Right hindlimb (tissue), 1 donor: ENCODE measurements around the gene IKBKG.
"Not testable (repeated sequence)": the region's sequence is repeated elsewhere in the genome, so short reads cannot be mapped to it uniquely, and the experiment has no call there.

Experiments
- DNase-seq: peaks from one replicate; pipeline ENCODE4 v3.0.0-alpha.2; 2018

Gene IKBKG

DNA sequence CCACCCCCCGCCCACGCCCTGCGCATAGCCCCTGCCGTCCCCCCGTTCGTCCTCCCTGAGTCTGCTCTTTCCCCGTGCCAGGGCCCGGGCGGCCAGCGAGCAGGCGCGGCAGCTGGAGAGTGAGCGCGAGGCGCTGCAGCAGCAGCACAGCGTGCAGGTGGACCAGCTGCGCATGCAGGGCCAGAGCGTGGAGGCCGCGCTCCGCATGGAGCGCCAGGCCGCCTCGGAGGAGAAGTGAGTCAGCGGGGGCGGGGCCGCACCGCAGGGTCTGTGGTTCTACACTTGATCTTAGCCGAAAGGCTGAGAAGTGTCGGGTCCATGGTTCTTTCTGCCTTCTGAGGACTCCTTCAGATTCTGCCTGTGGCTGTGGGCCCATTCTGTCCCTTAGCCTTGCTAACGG, 12.9 kb downstream of the IKBKG start:
- DNase-seq, result not testable (repeated sequence)

DNA sequence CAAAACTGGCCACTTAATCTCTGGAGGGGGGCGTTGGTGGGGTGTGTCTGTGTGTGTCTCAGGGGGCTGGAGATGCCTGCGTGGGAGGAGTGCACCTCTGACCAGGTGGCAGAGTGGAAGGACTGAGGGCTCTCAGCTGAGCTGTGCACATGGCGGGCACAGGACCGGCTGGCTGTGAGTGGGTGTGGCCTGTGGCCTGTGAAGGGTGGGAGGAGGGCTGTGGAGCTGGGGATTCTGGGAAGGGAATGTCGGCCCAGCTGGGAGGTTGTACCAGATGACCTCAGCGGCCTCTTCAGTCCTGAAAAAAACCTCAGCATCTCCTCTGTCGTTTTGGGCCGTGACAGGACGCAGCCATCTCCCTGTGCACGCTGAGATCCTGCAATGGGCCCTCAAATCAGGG, 14.9 kb downstream of the IKBKG start:
- DNase-seq, result not testable (repeated sequence)

DNA sequence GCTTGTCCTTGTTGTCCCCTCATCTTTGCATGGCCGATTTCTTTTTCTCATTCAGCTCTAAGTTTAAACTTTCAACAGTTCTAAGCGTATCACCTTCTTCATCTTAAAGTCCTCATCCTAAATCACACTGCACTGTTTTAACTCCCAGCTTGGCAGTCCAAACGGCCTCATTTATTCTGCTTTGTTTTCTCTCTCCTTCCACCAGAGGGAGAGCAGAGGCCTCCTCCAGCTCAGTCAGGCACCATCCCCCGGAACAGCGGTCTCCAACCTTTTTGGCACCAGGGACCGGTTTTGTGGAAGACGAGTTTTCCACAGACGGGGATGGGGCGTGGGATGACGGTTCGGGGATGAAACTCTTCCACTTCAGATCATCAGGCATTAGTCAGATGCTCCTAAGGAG, 22.9 kb downstream of the IKBKG start:
- not testable (repeated sequence) for DNase-seq

DNA sequence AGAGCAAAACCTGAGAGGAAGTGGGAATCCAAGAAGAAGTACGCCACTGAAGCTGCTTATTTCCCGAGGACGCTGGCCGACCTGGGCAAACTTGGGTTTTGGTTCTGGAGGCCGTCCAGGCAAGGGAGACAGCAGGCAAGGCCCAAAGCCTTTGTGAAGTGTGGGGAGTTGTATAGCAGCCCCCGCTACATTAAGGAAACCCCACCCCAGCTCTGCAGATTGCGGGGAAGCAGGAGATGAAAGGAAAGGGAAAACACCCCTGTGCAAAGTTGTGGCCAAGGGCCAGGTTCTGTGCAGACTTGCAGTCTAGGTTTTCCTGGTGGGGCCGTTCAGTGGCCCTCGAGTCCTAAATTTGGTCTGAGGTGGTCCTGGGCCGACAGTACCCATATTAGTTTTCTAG, 25.6 kb downstream of the IKBKG start:
- DNase-seq, result not testable (repeated sequence)

DNA sequence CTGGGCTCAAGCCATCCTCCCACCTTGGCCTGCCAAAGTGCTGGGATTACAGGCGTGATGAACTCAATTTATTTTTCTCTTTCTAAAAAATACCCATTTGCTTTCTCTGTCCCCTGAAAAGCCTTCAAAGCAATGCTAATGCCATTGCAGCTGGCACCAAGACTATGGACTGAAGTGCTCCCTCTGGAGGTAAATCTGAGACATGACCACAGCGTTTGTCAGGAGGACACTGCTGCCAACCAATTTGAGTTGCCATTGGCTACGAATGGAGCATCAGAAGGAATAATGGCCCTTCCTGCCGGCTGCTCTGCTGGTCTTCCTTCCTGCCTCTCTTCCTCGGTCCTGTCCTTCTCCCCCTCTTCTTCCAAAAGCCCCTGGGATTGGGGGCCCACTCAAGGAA, 27.7 kb downstream of the IKBKG start:
- not testable (repeated sequence) for DNase-seq

DNA sequence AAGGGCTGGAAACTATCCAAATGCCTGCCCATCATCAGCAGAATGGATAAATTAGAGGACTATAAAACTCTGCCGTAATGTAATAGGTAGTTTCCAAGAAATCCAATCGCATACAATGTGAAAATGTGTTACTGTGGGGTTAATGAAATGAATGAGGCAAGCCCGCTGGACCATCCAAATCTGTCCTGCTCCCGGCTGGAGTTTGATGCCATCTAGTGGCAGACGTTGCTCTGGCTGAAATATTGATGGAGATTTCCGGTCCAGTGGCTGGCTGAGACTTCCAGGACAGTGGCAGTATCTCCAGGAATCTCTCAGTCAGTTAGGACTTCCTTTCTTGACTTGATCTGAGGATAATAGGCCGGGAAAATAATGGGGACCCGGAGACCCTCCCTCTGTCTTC, 35.6 kb downstream of the IKBKG start:
- not testable (repeated sequence) for DNase-seq

DNA sequence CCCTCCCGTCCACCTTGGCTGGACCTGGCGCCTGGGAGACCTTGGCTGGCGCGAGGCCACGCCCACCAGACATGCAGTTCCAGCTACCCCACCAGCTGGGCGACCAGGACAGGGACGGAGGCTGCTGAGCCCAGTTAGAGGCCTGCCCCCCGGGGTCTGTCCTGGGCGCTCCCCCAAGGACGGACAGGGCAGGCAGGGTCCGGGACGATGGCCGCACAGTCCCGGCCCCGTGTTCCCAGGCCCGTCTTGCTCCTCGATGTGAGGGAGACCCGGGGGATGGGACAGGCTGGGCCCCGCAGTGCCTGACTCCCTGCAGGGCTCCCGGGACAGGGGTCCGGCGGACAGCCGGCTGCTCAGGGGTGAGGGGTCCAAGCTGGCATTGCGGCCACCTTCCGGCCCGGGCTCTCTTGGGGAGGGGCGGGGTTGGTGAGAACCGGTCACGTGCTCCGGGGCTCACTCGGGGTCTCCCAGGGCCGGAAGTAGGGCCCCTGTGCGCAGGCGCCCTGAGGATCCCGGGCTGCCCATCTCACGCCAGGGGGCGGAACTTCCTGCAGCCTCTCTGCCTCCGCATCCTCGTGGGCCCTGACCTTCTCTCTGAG, 37.3 kb downstream of the IKBKG start, which contains the start of gene CTAG1A:
CTAG1A (plus strand) TSS at position 549 of the 599 bp plus-strand sequence. CDS start 74 bp downstream, outside the sequence.
- DNase-seq, result not testable (repeated sequence)

DNA sequence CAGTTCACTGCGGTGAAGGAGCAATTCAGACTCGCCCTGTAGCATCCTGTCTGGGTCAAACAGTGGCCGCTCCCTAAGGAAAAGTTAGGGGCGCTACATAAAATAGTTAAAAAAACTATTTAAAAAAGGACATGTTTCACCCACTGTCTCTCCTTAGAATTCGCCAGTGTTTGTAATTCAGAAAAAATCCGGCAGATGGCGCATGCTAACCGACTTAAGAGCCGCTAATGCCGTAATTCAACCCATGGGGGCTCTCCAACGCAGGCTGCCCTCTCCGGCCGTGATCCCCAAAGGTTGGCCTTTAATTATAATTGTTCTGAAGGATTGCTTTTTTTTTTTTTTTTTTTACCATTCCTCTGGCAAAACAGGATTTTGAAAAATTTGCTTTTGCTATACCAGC, 43.0 kb downstream of the IKBKG start:
- not testable (repeated sequence) for DNase-seq

DNA sequence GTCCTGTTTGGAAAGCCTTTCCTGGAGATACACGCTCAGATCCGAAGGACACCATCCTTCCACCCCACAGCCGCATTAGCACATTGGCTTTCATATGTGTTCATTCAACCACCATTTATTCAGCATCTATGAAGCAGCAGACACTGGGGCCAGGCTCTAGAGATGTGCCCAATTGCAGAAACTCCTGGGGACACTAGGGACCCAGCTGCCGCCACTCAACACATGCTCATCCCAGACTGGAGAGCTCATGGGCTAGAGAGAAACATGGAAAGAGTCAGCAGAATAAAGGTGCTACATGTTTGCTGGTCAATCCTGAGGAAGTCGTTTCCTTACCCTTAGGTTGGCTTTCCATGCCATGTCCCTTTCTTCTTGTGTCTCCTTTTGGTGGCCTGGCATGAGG, 45.1 kb downstream of the IKBKG start:
- DNase-seq, result no peak

DNA sequence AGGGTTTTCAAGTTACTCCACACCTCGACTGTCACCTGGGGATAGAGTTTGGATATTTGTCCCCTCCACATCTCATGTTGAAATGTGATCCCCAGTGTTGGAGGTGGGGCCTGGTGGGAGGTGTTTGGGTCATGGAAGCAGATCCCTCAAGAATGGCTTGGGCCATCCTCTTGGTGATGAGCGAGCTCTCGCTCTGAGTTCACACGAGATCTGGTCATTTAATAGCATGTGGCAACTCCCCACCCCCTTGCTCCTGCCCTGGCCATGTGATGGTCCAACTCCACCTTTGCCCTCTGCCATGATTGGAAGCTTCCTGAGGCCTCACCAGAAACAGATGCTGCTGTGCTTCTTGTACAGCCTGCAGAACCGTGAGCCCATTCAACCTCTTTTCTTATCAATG, 45.8 kb downstream of the IKBKG start:
- DNase-seq, result no peak

DNA sequence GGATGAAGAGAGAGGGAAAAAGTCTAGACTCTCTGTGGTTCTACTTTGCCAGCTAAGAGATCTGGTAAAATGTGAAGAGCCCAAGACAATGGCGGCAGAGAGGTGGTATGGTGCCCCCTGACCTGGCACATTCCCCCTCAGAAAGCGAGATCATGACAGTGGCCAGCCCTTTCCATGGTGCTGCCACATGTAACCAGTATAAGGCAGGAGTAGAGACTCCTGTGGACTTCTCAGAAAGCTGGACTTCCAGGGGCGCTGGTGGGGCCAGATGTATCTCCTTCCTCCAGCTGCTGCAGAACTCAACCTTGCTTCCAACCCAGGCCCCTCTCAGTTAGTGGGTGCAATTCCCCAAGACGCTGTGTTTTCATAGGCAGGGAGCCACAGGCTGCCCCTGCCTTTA, 47.1 kb downstream of the IKBKG start:
- no peak for DNase-seq

DNA sequence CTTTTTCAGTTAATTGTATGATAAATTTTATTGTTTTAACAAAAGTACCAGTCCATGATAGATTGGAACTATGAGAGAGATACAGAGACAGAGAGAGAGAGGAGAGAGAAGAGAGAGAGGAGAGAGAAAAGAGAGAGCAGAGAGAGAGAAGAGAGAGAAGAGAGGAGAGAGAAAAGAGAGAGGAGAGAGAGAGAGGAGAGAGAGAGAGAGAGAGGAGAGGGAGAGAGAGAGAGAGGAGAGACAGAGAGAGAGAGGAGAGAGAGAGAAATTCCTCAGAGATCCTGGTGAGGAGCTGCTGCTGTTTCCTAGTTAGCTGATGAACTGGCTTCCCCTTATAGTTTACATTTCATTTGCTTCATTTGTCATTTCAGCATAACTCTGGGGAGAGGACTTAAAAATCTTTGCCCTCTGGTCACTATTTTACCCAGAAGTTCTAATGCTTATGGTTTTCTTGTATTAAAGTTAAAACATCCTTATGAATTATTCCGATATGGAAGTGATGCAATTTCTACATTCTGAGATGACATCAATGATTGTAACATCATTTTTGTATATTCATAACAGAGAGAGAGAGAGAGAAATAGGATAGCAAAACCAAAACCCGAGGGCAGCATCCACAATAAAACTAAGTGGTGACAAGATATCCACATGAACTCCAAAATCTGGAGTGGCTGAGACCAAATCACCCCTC, 48.3 kb downstream of the IKBKG start:
- DNase-seq, result no peak

DNA sequence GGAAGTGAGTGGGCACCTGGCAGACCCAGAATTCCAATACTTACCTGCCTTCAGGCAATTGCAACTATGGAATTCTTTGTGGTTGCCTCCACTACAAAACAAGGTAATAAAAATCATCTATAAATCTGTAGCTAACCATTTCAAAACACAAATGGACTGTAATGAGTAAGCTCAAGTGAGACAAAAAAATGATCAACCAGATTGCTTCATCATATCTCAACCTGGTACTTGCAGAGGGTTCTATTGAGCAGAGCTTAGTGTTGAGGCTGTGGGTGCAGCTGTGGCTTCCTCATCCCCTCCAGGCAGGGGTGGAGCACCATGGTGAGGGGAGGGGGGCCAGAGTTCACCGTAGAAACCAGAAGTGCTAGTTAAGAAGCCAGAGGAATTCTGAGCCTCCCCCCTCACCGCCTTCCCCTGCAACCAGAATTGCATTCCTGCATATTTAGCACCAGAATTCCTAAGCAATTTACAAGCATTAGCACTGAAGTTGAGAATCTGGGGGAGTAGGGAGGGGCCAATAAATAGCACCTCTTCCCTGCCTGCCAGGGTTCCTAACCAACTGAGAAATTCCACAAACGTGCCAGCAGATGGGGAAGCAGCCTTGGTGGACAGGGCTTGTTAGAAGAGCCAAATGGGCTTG, 49.0 kb downstream of the IKBKG start:
- no peak for DNase-seq

DNA sequence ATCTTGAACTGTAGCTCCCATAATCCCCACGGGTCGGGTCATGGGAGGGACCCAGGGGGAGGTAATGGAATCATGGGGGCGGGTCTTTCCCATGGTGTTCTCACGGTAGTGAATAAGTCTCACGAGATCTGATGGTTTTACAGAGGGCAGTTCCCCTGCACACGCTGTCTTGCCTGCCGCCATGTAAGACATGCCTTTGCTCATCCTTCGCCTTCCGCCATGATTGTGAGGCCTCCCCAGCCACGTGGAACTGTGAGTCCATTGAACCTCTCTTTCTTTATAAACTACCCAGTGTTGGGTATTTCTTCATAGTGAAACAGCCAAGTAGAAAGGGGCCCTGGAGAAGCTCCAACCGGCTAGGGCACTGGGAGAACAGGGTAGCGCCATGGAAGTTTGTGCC, 49.8 kb downstream of the IKBKG start:
- no peak for DNase-seq

DNA sequence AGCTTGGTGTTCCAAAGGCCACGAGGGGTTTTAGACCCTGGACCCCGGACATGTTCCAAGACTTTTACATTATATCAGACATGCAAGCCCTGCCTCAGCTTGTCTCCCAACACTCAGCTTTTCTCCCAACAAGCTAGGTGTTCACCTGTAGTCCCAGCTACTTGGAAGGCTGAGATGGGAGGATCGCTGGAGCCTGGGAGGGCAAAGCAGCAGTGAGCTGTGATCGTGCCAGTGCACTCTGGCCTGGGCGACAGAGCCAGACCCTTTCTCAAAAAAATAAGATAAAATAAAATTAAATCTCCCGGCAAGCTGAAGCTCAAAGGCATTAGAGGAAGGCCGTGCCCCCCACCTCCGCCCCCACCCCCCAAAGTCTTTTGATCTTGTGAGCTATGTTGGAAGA, 51.2 kb downstream of the IKBKG start:
- DNase-seq, result no peak

DNA sequence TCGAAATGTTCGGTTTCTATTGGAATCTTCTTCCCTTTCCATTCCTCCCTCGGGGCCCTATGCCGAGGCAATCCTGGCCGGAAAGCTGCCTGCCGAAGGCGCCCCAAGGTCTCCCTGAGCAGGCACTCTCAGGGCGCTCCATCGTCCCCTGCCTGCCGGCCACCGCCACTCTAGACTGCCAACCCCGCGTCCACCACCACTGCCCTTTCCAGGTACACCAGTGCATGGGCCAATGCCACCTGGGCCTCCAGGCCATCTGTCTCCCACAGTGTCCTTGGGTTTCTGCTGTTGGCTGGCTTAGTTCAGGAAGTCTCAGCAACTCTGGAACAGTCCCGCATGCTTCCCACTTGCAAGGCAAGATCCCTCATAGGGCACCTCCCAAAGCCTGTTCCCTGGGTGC, 52.1 kb downstream of the IKBKG start:
- no peak for DNase-seq

DNA sequence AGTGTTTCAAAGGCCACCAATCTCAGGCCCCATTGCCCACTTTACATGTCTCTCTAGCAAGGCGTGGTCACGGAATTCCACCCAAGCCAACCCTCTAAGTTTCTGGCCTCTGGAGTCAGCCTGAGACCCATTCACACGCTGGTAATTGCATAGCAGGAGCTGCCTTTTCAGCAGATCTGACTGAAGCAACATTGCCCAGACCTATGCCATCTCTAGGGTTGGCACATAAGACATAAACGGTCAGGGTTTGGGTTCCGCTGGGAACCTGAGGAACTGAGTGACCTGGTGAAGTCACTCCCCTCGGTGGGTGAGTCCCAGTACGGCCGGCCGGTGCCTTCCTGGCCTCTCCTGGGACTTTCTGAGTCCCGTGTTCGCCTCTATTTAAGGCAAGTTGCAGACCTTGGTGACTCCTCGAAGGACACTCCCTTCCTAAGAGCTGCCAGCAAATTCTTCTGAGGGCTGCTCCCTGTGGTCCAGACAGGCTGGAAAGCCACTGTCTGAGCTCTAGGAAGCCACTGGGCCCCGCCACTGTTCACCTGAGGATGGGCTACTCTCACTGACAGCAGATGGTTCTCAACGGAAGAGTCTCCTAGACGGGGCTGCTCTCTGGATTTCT, 53.4 kb downstream of the IKBKG start:
- DNase-seq, result no peak

DNA sequence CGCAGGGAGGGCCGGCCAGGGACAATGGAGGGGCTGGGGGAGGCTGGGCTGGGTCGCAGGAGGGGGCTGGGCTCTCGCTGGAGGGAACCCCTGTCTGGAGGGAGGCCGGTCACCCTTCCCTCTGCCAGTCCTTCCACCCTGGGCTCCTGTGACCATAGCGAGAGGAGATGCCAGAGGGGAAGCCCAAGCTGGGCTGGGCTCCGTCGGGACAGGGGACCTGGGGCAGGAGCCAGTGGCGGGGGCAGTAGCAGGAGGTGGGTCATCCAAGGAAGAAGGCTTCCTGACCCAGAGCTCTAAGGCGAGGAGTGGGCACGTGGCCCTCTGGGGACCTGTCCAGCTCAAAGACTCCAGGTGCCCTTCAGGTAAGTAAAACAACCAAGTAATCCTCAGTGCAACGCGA, 54.8 kb downstream of the IKBKG start:
- DNase-seq, result no peak

DNA sequence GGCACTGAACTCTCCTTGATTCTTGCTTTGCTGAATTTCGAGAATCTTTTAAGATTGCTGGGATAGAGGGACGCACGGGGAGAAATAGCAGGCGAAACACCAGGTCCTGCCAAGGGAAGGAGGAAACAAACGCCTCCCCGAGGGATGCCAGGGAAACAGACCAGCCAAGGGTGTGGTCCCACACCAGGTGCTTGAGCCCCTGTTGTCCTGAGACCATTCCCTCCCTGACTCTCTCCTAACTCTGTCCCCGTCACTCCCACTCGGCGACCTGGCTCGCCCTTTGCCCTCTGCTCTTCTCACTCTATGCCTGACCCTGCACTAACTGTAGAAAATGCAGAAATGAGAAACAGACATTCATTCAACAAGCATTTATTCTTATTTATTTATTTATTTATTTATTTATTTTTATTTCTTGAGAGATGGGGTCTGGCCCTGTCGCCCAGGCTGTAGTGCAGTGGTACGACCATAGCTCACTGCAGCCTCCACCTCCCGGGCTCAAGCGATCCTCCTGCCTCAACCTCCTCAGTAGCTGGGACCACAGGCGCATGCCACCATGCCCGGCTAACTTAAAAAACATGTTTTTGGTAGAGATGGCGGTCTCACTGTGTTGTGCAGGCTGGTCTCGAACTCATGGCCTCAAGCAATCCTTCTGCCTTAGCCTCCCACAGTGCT, 55.5 kb downstream of the IKBKG start:
- no peak for DNase-seq

DNA sequence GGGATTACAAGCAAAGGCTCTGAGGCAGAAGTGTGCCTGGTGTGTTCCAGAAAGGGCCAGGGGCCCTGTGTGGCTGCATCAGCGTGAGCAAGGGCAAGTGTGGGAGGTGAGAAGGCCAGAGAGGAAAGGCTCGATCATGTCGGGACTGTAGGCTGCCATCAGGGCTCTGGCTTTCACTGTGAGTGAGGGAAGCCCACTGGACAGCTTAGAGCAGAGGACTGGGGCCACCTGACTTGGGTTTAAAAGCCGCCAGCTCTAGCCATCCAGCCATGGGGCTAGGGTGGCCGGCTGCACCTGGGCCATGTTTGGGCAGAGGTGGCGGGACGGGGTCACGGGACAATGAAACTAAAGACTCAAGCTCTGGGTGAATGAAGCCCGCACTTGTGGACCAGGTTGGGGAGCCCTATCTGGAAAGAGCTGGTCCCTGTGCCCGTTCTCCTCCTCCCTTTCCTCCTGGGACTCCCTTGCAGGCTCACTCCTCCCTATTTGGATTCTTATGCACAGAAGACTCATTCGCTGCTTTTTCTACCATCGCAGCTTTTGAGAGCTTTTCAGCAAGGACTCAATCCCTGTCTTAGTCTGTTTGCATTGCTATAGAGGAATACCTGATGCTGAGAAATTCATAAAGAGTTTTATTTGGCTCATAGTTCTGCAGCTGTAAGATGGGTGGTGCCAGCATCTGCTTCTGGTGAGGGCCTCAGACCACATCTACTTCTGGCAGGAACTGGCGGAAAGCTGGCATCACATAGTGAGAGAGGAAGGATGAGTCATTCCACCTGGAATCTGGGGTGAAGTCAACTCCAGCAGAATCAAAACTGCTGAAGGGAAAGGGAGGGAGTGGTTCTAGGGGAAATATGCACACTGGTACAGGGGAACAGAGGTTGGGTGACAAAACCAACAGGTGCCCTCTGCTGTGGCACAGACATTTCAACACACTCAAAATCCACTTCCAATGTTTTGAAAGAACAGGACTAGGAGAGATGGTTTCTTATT, 56.3 kb downstream of the IKBKG start:
- DNase-seq, result peak; percentile 54

DNA sequence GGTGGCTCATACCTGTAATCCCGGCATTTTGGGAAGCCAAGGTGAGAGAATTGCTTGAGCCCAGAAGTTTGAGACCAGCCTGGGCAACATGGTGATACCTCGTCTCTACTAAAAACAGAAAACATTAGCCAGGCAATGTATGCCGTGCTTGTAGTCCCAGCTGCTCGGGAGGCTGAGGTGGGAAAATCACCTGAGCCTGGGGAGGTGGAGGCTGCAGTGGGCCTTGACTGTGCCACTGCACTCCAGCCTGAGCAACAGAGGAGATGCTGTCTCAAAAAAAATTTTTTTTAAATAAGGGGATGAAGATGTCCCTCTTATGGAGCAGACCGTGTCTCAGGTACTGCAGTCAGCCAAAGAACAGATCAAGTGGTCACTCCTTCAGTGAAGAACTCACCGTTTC, 58.1 kb downstream of the IKBKG start:
- no peak for DNase-seq

DNA sequence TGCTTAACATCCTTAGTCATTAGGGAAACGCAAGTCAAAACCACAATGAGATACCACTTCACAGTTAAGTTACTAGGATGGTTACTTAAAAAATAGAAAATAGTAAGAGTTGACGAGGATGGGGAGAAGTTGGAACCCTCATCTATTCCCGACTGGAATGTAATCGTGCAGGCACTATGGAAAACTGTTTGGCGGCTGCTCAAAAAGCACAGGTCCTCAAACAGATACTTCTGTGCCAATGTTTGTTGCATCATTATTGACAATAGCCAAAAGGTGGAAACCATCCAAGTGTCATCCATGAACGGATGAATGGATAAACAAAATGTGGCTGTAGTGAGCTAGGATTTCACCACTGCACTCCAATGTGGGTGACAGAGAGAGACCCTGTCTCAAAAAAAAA, 60.0 kb downstream of the IKBKG start:
- no peak for DNase-seq
